GM23248 (cell line): ENCODE measurements around the gene ASH1L. TPM values are rescaled to one million over a fixed set of nuclear protein-coding genes. Genes with fewer than 3 reads are reported as not detected.
A peak's percentile ranks its signal among the peaks of the same experiment; 100 is the strongest.
"Not testable (repeated sequence)": the region's sequence is repeated elsewhere in the genome, so short reads cannot be mapped to it uniquely, and the experiment has no call there.

Source experiments
- DNase-seq: peaks from one replicate; pipeline ENCODE4 v3.0.0-alpha.2; 2015
- H2AFZ ChIP-seq: fragments of 200-600 bp; sonication (generic); 2 replicates; pipeline ENCODE4 v1.6.1; 2016; ENCODE audit warnings: antibody characterized with exemption
- H3F3A ChIP-seq: fragments of 200-600 bp; sonication (generic); 2 replicates; pipeline ENCODE4 v1.6.1; 2016; ENCODE audit warnings: mild to moderate bottlenecking, antibody characterized with exemption, mixed run types; ENCODE audit not compliant: insufficient read depth
- H3K27ac ChIP-seq: fragments of 200-600 bp; sonication (generic); 2 replicates; pipeline ENCODE4 v1.5.1; 2016; ENCODE audit warnings: mild to moderate bottlenecking
- H3K27me3 ChIP-seq: fragments of 200-600 bp; sonication (generic); replicated peaks from 2 replicates; pipeline ENCODE4 v1.6.1; 2016; ENCODE audit warnings: mild to moderate bottlenecking; ENCODE audit not compliant: insufficient read depth
- H3K36me3 ChIP-seq: fragments of 200-600 bp; sonication (generic); 2 replicates; pipeline ENCODE4 v1.6.1; 2016; ENCODE audit warnings: low read depth, mild to moderate bottlenecking
- H3K4me1 ChIP-seq: fragments of 200-600 bp; sonication (generic); 2 replicates; pipeline ENCODE4 v1.6.1; 2016; ENCODE audit warnings: mild to moderate bottlenecking; ENCODE audit not compliant: insufficient read depth
- H3K4me2 ChIP-seq: fragments of 200-600 bp; sonication (generic); one replicate; pipeline ENCODE4 v1.6.1; 2016; ENCODE audit warnings: mild to moderate bottlenecking; ENCODE audit not compliant: unreplicated experiment
- H3K4me3 ChIP-seq: fragments of 200-600 bp; sonication (generic); 2 replicates; pipeline ENCODE4 v1.5.1; 2016; ENCODE audit warnings: mild to moderate bottlenecking
- H3K79me2 ChIP-seq: fragments of 200-600 bp; sonication (generic); 2 replicates; pipeline ENCODE4 v1.6.1; 2016; ENCODE audit warnings: mild to moderate bottlenecking; ENCODE audit not compliant: insufficient read depth
- H3K9ac ChIP-seq: fragments of 200-600 bp; sonication (generic); 2 replicates; pipeline ENCODE4 v1.6.1; 2016; ENCODE audit warnings: mild to moderate bottlenecking
- H3K9me2 ChIP-seq: fragments of 200-600 bp; sonication (generic); 2 replicates; pipeline ENCODE4 v1.6.1; 2016; ENCODE audit warnings: mixed run types, mild to moderate bottlenecking, moderate library complexity; ENCODE audit not compliant: insufficient read depth
- H3K9me3 ChIP-seq: fragments of 200-600 bp; sonication (generic); one replicate; pipeline ENCODE4 v1.6.1; 2017; ENCODE audit warnings: low read depth
- H4K20me1 ChIP-seq: fragments of 200-600 bp; sonication (generic); 2 replicates; pipeline ENCODE4 v1.6.0; 2016; ENCODE audit not compliant: insufficient read depth
- EZH2 ChIP-seq: fragments of 200-600 bp; sonication (generic); IDR thresholded peaks from 2 replicates; pipeline ENCODE4 v1.6.1; 2018; ENCODE audit warnings: antibody characterized with exemption, mild to moderate bottlenecking; ENCODE audit not compliant: insufficient read depth, poor library complexity, severe bottlenecking
- EZH2phosphoT487 ChIP-seq: fragments of 200-600 bp; sonication (generic); IDR thresholded peaks from 2 replicates; pipeline ENCODE4 v1.6.1; 2018; ENCODE audit warnings: antibody characterized with exemption, moderate library complexity, mild to moderate bottlenecking, low read depth; ENCODE audit not compliant: insufficient read depth
- WGBS, 2 experiments: methylation state at CpG; one replicate each; pipeline ENCODE4 v1.1.6; 2015 to 2017; ENCODE audit warnings: low lambda C conversion rate in 2 of 2, low coverage in 1 of 2; ENCODE audit errors: missing lambda C conversion rate in 2 of 2; 5-methylcytosine and 5-hydroxymethylcytosine counted together
- in situ Hi-C: fragments of 300-500 bp; cut with MboI; formaldehyde crosslinking; loops from 2 replicates; pipeline ENCODE4 v1.15.0; 2020
- polyA plus RNA-seq: library from polyadenylated mRNA; unstranded; fragments of >200 nt; fragmentation: Nextera tagmentation; extraction: Ambion mirVana; gene quantifications from 2 replicates; pipeline ENCODE4 v1.2.1, GENCODE V29; 2016
- total RNA-seq: library from RNA; depleted of rRNA; stranded (reverse); fragments of >200 nt; shearing (Covaris generic); gene quantifications from 2 replicates; pipeline ENCODE4 v1.2.3, GENCODE V29; 2014

ASH1L gene
- total and polyA plus RNA-seq, 2 experiments from 2014 or later = 15.2 to 18.2 TPM

DNA sequence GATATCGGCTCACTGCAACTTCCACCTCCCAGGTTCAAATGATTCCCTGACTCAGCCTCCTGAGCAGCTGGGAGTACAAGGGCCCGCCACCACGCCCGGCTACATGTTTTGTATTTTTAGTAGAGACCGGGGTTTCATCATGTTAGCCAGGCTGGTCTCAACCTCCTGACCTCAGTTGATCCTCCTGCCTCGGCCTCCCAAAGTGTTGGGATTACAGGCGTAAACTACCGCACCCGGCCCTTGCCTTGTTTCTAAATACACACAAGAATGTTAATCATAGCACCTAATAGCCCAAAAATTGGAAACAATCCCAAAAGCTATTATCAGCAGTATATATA, 46.3 kb upstream of the ASH1L start:
- no peaks in the 10 kb centered on the region for H3K4me1 ChIP-seq
- DNase-seq = no peak
- H3K9me3 ChIP-seq = no peaks in the 10 kb centered on the region
- TF ChIP-seq EZH2 = no peak
- TF ChIP-seq EZH2phosphoT487 = no peak
- peaks cover 2% of the 10 kb centered on the region; the same call in 1 of the 2 replicates for H3K36me3 ChIP-seq
- no peak overlapping the region for H3K27ac ChIP-seq
- no peak overlapping the region for H3K4me2 ChIP-seq
- no peak overlapping the region for H3K4me3 ChIP-seq
- H3F3A ChIP-seq = no peaks in the 10 kb centered on the region; the same call in 1 of the 2 replicates
- WGBS, 2 experiments = 94 to 98% methylated on average over 9 of the region's 9 CpGs
- no peaks in the 10 kb centered on the region for H4K20me1 ChIP-seq
- H3K9me2 ChIP-seq = no peaks in the 10 kb centered on the region
- in situ Hi-C loops = no loop called here
- no peak overlapping the region for H2AFZ ChIP-seq
- 0 out of 2 replicates have a peak, but pooled peaks cover 3% of the 10 kb centered on the region for H3K79me2 ChIP-seq
- no peaks in the 10 kb centered on the region for H3K27me3 ChIP-seq
- no peak overlapping the region for H3K9ac ChIP-seq

DNA sequence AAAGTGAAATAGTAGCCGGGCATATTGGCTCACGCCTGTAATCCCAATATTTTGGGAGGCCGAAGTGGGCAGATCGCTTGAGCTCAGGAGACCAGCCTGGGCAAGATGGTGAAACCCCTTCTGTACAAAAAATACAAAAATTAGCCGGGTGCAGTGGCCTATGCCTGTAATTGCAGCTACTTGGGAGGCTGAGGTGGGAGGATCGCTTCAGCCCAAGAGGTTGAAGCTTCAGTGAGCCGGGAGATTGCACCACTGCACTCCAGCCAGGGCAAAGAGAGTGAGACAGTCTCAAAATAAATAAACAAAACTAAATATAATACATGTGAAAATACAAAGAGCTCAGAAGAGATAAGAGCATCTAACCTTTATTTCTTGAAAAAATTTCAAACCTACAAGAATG, 45.1 kb upstream of the ASH1L start:
- H3K9ac ChIP-seq = no peak overlapping the region
- no peak overlapping the region for H3K4me2 ChIP-seq
- H3K9me2 ChIP-seq = no peaks in the 10 kb centered on the region
- H3K79me2 ChIP-seq = 0 out of 2 replicates have a peak, but pooled peaks cover 3% of the 10 kb centered on the region
- DNase-seq = no peak
- H2AFZ ChIP-seq = no peak overlapping the region
- no peak overlapping the region for H3K27ac ChIP-seq
- no peak overlapping the region for H3K4me3 ChIP-seq
- 83 to 85% methylated on average over 7 of the region's 7 CpGs for WGBS, 2 experiments
- in situ Hi-C loops = no loop called here
- H3K4me1 ChIP-seq = no peaks in the 10 kb centered on the region
- TF ChIP-seq EZH2 = no peak
- TF ChIP-seq EZH2phosphoT487 = no peak
- no peaks in the 10 kb centered on the region for H3K9me3 ChIP-seq
- H3K27me3 ChIP-seq = no peaks in the 10 kb centered on the region
- H3K36me3 ChIP-seq = peaks cover 1% of the 10 kb centered on the region; the same call in 1 of the 2 replicates
- no peaks in the 10 kb centered on the region for H4K20me1 ChIP-seq
- no peaks in the 10 kb centered on the region; the same call in 1 of the 2 replicates for H3F3A ChIP-seq

DNA sequence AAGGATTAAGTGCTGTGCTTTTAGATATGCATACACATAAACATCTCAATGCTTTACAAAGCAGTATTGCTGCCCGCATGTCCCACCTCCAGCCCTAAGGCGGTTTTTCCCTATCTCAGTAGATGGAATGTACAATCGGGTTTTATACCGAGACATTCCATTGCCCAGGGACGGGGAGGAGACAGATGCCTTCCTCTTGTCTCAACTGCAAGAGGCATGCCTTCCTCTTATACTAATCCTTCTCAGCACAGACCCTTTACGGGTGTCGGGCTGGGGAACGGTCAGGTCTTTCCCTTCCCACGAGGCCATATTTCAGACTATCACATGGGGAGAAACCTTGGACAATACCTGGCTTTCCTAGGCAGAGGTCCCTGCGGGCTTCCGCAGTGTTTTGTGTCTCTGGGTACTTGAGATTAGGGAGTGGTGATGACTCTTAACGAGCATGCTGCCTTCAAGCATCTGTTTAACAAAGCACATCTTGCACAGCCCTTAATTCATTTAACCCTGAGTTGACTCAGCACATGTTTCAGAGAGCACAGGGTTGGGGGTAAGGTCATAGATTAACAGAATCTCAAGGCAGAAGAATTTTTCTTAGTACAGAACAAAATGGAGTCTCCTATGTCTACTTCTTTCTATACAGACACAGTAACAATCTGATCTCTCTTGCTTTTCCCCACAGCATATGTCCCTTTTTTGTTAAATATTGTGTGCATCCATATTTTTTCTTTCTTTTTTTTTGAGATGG, 37.4 kb upstream of the ASH1L start:
- H4K20me1 ChIP-seq, H3K9me3 ChIP-seq, H3K36me3 ChIP-seq, H3K9me2 ChIP-seq, H3K27me3 ChIP-seq, H3K9ac ChIP-seq, H3K79me2 ChIP-seq, in situ Hi-C loops, H3K27ac ChIP-seq, H3K4me1 ChIP-seq, DNase-seq: not testable (repeated sequence)
- 5 to 7% methylated on average over 12 of the region's 12 CpGs for WGBS, 2 experiments
- Histone ChIP-seq H3F3A (peaks cover 11% of the 10 kb centered on the region; the same call in 1 of the 2 replicates), H2AFZ (peak overlapping the region; percentile 91), H3K4me3 (peak overlapping the region; percentile 25; the same call in 1 of the 2 replicates), H3K4me2 (peak overlapping the region; percentile 53)

DNA sequence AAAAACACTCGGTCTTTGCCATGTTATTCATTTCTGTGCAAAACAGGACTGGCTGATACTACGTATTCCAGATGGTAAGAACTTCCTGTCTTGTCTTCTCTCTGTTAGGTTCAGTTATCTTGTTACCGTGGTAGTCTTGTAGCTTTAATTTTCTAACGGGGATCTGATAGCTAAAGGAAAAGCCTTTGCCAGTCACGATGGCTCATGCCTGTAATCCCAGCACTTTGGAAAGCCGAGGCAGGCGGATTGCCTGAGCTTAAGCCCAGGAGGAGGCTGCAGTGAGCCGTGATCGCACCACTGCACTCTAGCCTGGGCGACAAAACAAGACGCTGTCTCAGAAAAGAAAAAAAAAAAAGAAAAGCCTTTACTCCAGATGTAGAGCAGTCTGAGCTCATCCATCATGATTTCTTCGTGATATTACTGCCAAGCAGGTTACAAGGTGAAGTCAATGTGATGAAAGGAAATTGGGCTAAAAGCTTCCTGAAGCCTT, 36.3 kb upstream of the ASH1L start:
- Histone ChIP-seq H3K9me3 (no peaks in the 10 kb centered on the region), H3K27me3 (no peaks in the 10 kb centered on the region), H3K36me3 (no peaks in the 10 kb centered on the region), H3K9me2 (no peaks in the 10 kb centered on the region), H2AFZ (peak overlapping the region; percentile 91), H3K79me2 (no peaks in the 10 kb centered on the region), H3K27ac (peak overlapping the region; percentile 53), H3K4me3 (peak overlapping the region; percentile 64), H3F3A (peaks cover 11% of the 10 kb centered on the region; the same call in 1 of the 2 replicates), H4K20me1 (no peaks in the 10 kb centered on the region), H3K4me1 (peaks cover 6% of the 10 kb centered on the region), H3K9ac (peak overlapping the region; percentile 59), H3K4me2 (peak overlapping the region; percentile 84)
- TF ChIP-seq EZH2 (no peak), EZH2phosphoT487 (no peak)
- in situ Hi-C loops = no loop called here
- 3% methylated on average over 12 of the region's 12 CpGs for WGBS, 2 experiments
- DNase-seq = peak; percentile 69
